Measurements from ENCODE around the gene ALDH1A2.
"Not testable (repeated sequence)": the region's sequence is repeated elsewhere in the genome, so short reads cannot be mapped to it uniquely, and the experiment has no call there.

ALDH1A2 gene

GRCh38 chr15:58065445-58066041 lies at the start of gene ALDH1A2:
Gene ALDH1A2, minus strand, starts transcription at chr15:58065711. Its CDS starts 61 bp downstream, at chr15:58065650.
- H3K4me1 ChIP-seq, result peaks cover 18% of the 10 kb centered on the region
- H3K9me3 ChIP-seq, result no peaks in the 10 kb centered on the region; the same call in 1 of the 2 replicates
- peak within 1 kb of the TSS; percentile 42 for H3K4me3 ChIP-seq
- H3K36me3 ChIP-seq (replicated peaks), result no peaks in the 10 kb centered on the region
- in situ Hi-C loops (cut with MboI; ENCODE audit: low sequenced_read_pairs), result loop anchor here (5.0 to 10.0 kb wide), 2 partner anchors 198 to 311 kb away; no protein-coding TSS in a partner anchor
- peak in 1 of 2 experiments; percentile 38 for DNase-seq (ENCODE audit: low spot score in 2 of 2)
- peaks cover 24% of the 10 kb centered on the region for H3K27me3 ChIP-seq (ENCODE audit: low read depth)

- Histone ChIP-seq H3K9me3 (no peaks in the 10 kb centered on the region), H3K27me3 (ENCODE audit: low read depth) (no peaks in the 10 kb centered on the region), H3K4me3 (no peak overlapping the region), H3K4me1 (no peaks in the 10 kb centered on the region), H3K36me3 (replicated peaks) (no peaks in the 10 kb centered on the region)
- no peak for DNase-seq (ENCODE audit: low spot score in 2 of 2)
- in situ Hi-C loops (cut with MboI; ENCODE audit: low sequenced_read_pairs), result no loop called here
Observed at GRCh38 chr15:58114812-58115211, 49.3 kb upstream of the ALDH1A2 start.

GRCh38 chr15:58114388-58114787 lies 48.9 kb upstream of the ALDH1A2 start:
- no peaks in the 10 kb centered on the region for H3K4me1 ChIP-seq
- in situ Hi-C loops (cut with MboI; ENCODE audit: low sequenced_read_pairs), result no loop called here

GRCh38 chr15:58113358-58113757 lies 47.8 kb upstream of the ALDH1A2 start:
- H3K4me3 ChIP-seq; H3K27me3 ChIP-seq (ENCODE audit: low read depth); H3K36me3 ChIP-seq (replicated peaks); in situ Hi-C loops (cut with MboI; ENCODE audit: low sequenced_read_pairs); DNase-seq (ENCODE audit: low spot score in 2 of 2); H3K4me1 ChIP-seq; H3K9me3 ChIP-seq: not testable (repeated sequence)

More at GRCh38 chr15:58114388-58114787, 48.9 kb upstream of the ALDH1A2 start:
- Histone ChIP-seq H3K9me3 (no peaks in the 10 kb centered on the region), H3K36me3 (replicated peaks) (no peaks in the 10 kb centered on the region), H3K27me3 (ENCODE audit: low read depth) (no peaks in the 10 kb centered on the region), H3K4me3 (no peak overlapping the region)
- no peak for DNase-seq (ENCODE audit: low spot score in 2 of 2)

- H3K9me3 ChIP-seq, result no peaks in the 10 kb centered on the region
- H3K4me1 ChIP-seq, result no peaks in the 10 kb centered on the region
- no peaks in the 10 kb centered on the region for H3K27me3 ChIP-seq (ENCODE audit: low read depth)
- H3K4me3 ChIP-seq, result no peak overlapping the region
- DNase-seq (ENCODE audit: low spot score in 2 of 2), result no peak
- H3K36me3 ChIP-seq (replicated peaks), result no peaks in the 10 kb centered on the region
- in situ Hi-C loops (cut with MboI; ENCODE audit: low sequenced_read_pairs), result no loop called here
Observed at GRCh38 chr15:58111718-58112104, 46.2 kb upstream of the ALDH1A2 start.

GRCh38 chr15:58110999-58111717 lies 45.6 kb upstream of the ALDH1A2 start:
- no peaks in the 10 kb centered on the region for H3K36me3 ChIP-seq (replicated peaks)
- no peak overlapping the region for H3K4me3 ChIP-seq
- no peaks in the 10 kb centered on the region for H3K4me1 ChIP-seq
- H3K27me3 ChIP-seq (ENCODE audit: low read depth), result no peaks in the 10 kb centered on the region
- in situ Hi-C loops (cut with MboI; ENCODE audit: low sequenced_read_pairs), result no loop called here
- no peak for DNase-seq (ENCODE audit: low spot score in 2 of 2)
- H3K9me3 ChIP-seq, result no peaks in the 10 kb centered on the region

GRCh38 chr15:58109419-58109818 lies 43.9 kb upstream of the ALDH1A2 start:
- Histone ChIP-seq H3K4me3 (no peak overlapping the region), H3K4me1 (no peaks in the 10 kb centered on the region), H3K27me3 (ENCODE audit: low read depth) (no peaks in the 10 kb centered on the region), H3K9me3 (no peaks in the 10 kb centered on the region), H3K36me3 (replicated peaks) (no peaks in the 10 kb centered on the region)
- in situ Hi-C loops (cut with MboI; ENCODE audit: low sequenced_read_pairs), result no loop called here
- DNase-seq (ENCODE audit: low spot score in 2 of 2), result no peak

- no peaks in the 10 kb centered on the region for H3K36me3 ChIP-seq (replicated peaks)
- in situ Hi-C loops (cut with MboI; ENCODE audit: low sequenced_read_pairs), result no loop called here
- H3K9me3 ChIP-seq, result no peaks in the 10 kb centered on the region
- no peak for DNase-seq (ENCODE audit: low spot score in 2 of 2)
- H3K4me3 ChIP-seq, result no peak overlapping the region
- no peaks in the 10 kb centered on the region for H3K27me3 ChIP-seq (ENCODE audit: low read depth)
- no peaks in the 10 kb centered on the region for H3K4me1 ChIP-seq
Observed at GRCh38 chr15:58108117-58108516, 42.6 kb upstream of the ALDH1A2 start.

GRCh38 chr15:58103482-58103881 lies 38.0 kb upstream of the ALDH1A2 start:
- Histone ChIP-seq H3K27me3 (ENCODE audit: low read depth) (peaks cover 2% of the 10 kb centered on the region; the same call in 1 of the 2 replicates), H3K9me3 (no peaks in the 10 kb centered on the region), H3K4me3 (no peak overlapping the region), H3K36me3 (replicated peaks) (no peaks in the 10 kb centered on the region), H3K4me1 (no peaks in the 10 kb centered on the region)
- in situ Hi-C loops (cut with MboI; ENCODE audit: low sequenced_read_pairs), result no loop called here
- no peak for DNase-seq (ENCODE audit: low spot score in 2 of 2)

- in situ Hi-C loops (cut with MboI; ENCODE audit: low sequenced_read_pairs), result no loop called here
- Histone ChIP-seq H3K4me3 (no peak overlapping the region), H3K4me1 (no peaks in the 10 kb centered on the region), H3K9me3 (no peaks in the 10 kb centered on the region), H3K27me3 (ENCODE audit: low read depth) (peaks cover 5% of the 10 kb centered on the region), H3K36me3 (replicated peaks) (no peaks in the 10 kb centered on the region)
- DNase-seq (ENCODE audit: low spot score in 2 of 2), result no peak
Observed at GRCh38 chr15:58096529-58097084, 31.1 kb upstream of the ALDH1A2 start.

- in situ Hi-C loops (cut with MboI; ENCODE audit: low sequenced_read_pairs), result no loop called here
- H3K4me1 ChIP-seq, result no peaks in the 10 kb centered on the region
- no peak for DNase-seq (ENCODE audit: low spot score in 2 of 2)
Observed at GRCh38 chr15:58095415-58095814, 29.9 kb upstream of the ALDH1A2 start.

GRCh38 chr15:58087871-58088270 lies 22.4 kb upstream of the ALDH1A2 start:
- Histone ChIP-seq H3K4me3 (no peak overlapping the region), H3K4me1 (no peaks in the 10 kb centered on the region), H3K36me3 (replicated peaks) (no peaks in the 10 kb centered on the region), H3K27me3 (ENCODE audit: low read depth) (peaks cover 5% of the 10 kb centered on the region), H3K9me3 (no peaks in the 10 kb centered on the region)
- in situ Hi-C loops (cut with MboI; ENCODE audit: low sequenced_read_pairs), result no loop called here
- no peak for DNase-seq (ENCODE audit: low spot score in 2 of 2)

More at GRCh38 chr15:58095415-58095814, 29.9 kb upstream of the ALDH1A2 start:
- Histone ChIP-seq H3K27me3 (ENCODE audit: low read depth) (peaks cover 5% of the 10 kb centered on the region), H3K4me3 (no peak overlapping the region), H3K9me3 (no peaks in the 10 kb centered on the region), H3K36me3 (replicated peaks) (no peaks in the 10 kb centered on the region)

GRCh38 chr15:58086491-58086890 lies 21.0 kb upstream of the ALDH1A2 start:
- Histone ChIP-seq H3K9me3 (no peaks in the 10 kb centered on the region), H3K4me3 (no peak overlapping the region), H3K36me3 (replicated peaks) (no peaks in the 10 kb centered on the region), H3K27me3 (ENCODE audit: low read depth) (no peaks in the 10 kb centered on the region), H3K4me1 (no peaks in the 10 kb centered on the region)
- DNase-seq (ENCODE audit: low spot score in 2 of 2), result no peak
- in situ Hi-C loops (cut with MboI; ENCODE audit: low sequenced_read_pairs), result no loop called here

- in situ Hi-C loops (cut with MboI; ENCODE audit: low sequenced_read_pairs), result no loop called here
- Histone ChIP-seq H3K4me1 (peaks cover 2% of the 10 kb centered on the region; the same call in 1 of the 2 replicates), H3K9me3 (no peaks in the 10 kb centered on the region), H3K27me3 (ENCODE audit: low read depth) (no peaks in the 10 kb centered on the region), H3K36me3 (replicated peaks) (no peaks in the 10 kb centered on the region), H3K4me3 (no peak overlapping the region)
- no peak for DNase-seq (ENCODE audit: low spot score in 2 of 2)
Observed at GRCh38 chr15:58083526-58083925, 18.0 kb upstream of the ALDH1A2 start.
